Endothelial cell (in vitro differentiated cells): ENCODE results near the gene C3orf52. TPM values are rescaled to one million over a fixed set of nuclear protein-coding genes. Genes with fewer than 3 reads are reported as not detected.

Experiments
- DNase-seq: peaks from one replicate; pipeline ENCODE4 v3.0.0; 2021; ENCODE audit warnings: low spot score
- H3K27ac Mint-ChIP-seq: one replicate; pipeline ENCODE4 v1.8.0; 2021; ENCODE audit warnings: mixed read lengths, inconsistent platforms; ENCODE audit not compliant: unreplicated experiment
- H3K27me3 Mint-ChIP-seq: one replicate; pipeline ENCODE4 v1.8.0; 2021; ENCODE audit warnings: mild to moderate bottlenecking, moderate library complexity, mixed read lengths, inconsistent platforms; ENCODE audit not compliant: unreplicated experiment
- H3K36me3 Mint-ChIP-seq: one replicate; pipeline ENCODE4 v1.8.0; 2021; ENCODE audit warnings: mild to moderate bottlenecking, low read depth, mixed read lengths, inconsistent platforms; ENCODE audit not compliant: unreplicated experiment
- H3K4me1 Mint-ChIP-seq: one replicate; pipeline ENCODE4 v1.8.0; 2021; ENCODE audit warnings: mild to moderate bottlenecking, mixed read lengths, inconsistent platforms; ENCODE audit not compliant: unreplicated experiment
- H3K4me3 Mint-ChIP-seq: one replicate; pipeline ENCODE4 v1.8.0; 2021; ENCODE audit warnings: mild to moderate bottlenecking, mixed read lengths, inconsistent platforms; ENCODE audit not compliant: unreplicated experiment
- H3K9me3 Mint-ChIP-seq: one replicate; pipeline ENCODE4 v1.8.0; 2021; ENCODE audit warnings: mixed read lengths, inconsistent platforms; ENCODE audit not compliant: unreplicated experiment
- CTCF ChIP-seq: fragments of 200-600 bp; sonication (generic); IDR thresholded peaks from one replicate; pipeline ENCODE4 v1.5.0; 2021; ENCODE audit warnings: antibody characterized with exemption; ENCODE audit not compliant: unreplicated experiment
- total RNA-seq: library from RNA; stranded (reverse); fragmentation: NEBNext Ultra II Directional; extraction: Animal tissue kit (Norgen Biotek cat#: 25700); gene quantifications from one replicate; pipeline ENCODE4 v1.2.1, GENCODE V29; 2021; ENCODE audit not compliant: unreplicated experiment

C3orf52 gene
- total RNA-seq, 1 donor from 2014 or later, result 8.3 TPM

GRCh38 chr3:112114576-112115160, 28.5 kb downstream of the C3orf52 start:
- DNase-seq, result no peak
- no peaks in the 10 kb centered on the region for H3K9me3 Mint-ChIP-seq
- no peak for TF ChIP-seq CTCF
- H3K4me3 Mint-ChIP-seq, result no peak overlapping the region
- H3K27me3 Mint-ChIP-seq, result no peaks in the 10 kb centered on the region
- H3K27ac Mint-ChIP-seq, result no peak overlapping the region
- peaks cover 13% of the 10 kb centered on the region for H3K36me3 Mint-ChIP-seq
- H3K4me1 Mint-ChIP-seq, result peaks cover 38% of the 10 kb centered on the region

GRCh38 chr3:112115161-112115739, 29.1 kb downstream of the C3orf52 start:
- no peak for TF ChIP-seq CTCF
- Mint-ChIP-seq H3K36me3 (peaks cover 13% of the 10 kb centered on the region), H3K9me3 (no peaks in the 10 kb centered on the region), H3K27ac (no peak overlapping the region), H3K27me3 (no peaks in the 10 kb centered on the region), H3K4me1 (peaks cover 38% of the 10 kb centered on the region), H3K4me3 (no peak overlapping the region)
- no peak for DNase-seq

GRCh38 chr3:112115806-112116383, 29.7 kb downstream of the C3orf52 start:
- Mint-ChIP-seq H3K27ac (no peak overlapping the region), H3K4me1 (peaks cover 38% of the 10 kb centered on the region), H3K27me3 (no peaks in the 10 kb centered on the region), H3K9me3 (no peaks in the 10 kb centered on the region), H3K4me3 (no peak overlapping the region), H3K36me3 (peaks cover 13% of the 10 kb centered on the region)
- no peak for DNase-seq
- no peak for TF ChIP-seq CTCF

DNA sequence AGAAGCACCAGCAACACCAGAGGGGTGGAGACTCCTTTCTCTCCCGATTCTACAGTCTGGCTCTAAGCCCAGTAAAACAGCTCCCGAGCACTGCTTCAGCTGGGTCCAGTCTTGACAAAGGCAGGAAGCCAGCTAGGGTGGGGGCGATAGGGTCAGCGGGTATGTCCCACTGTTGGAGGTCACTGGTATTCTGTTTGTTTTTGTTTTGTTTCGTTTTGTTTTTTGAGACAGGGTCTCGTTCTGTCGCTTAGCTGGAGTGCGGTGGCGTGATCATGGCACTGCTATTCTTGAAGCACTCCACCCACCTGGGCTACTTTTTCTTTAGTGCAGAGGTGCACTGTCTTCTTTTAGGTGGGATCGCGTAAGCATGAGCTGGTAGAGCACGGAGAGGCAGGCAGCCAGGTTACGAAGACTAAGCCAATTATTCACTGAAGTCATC, 30.6 kb downstream of the C3orf52 start:
- Mint-ChIP-seq H3K36me3 (peaks cover 13% of the 10 kb centered on the region), H3K4me1 (peaks cover 37% of the 10 kb centered on the region), H3K9me3 (no peaks in the 10 kb centered on the region)

More for the DNA sequence above, 30.6 kb downstream of the C3orf52 start:
- Mint-ChIP-seq H3K27me3 (no peaks in the 10 kb centered on the region), H3K4me3 (no peak overlapping the region), H3K27ac (peak overlapping the region; percentile 48)
- no peak for DNase-seq
- TF ChIP-seq CTCF, result no peak
